ENCODE data around the gene EBF3.

- no peak for TF ChIP-seq CTCF (IDR thresholded peaks at IDR 0.05)
- TF ChIP-seq POLR2A (IDR thresholded peaks at IDR 0.05), result no peak
Measured at GRCh38 chr10:129955601-129956285, 8.3 kb downstream of the EBF3 start.
